ENCODE measurements around the gene STK32B.

DNA sequence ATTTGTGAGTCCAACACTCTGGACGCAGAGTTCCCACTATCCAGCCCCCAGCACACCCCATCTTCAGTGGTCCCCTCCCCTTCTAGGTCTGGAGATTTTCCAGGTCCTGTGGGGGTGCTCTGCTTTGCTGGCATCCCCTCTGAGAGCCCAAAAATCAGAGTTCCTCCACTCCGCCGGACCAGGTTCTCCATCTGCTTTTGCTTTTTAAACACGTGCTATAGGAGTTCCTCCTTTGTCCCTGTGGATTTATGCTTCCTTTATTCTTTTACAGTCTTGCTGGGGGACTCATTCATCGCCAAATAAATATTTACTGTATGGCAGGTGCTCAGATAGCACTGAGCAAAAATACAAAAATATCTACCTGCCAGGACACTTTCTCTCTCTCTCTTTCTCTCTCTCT lies 324.7 kb downstream of the STK32B start:
- TF ChIP-seq POLR2AphosphoS5 (IDR thresholded peaks at IDR 0.05) (no peak), POLR2A (IDR thresholded peaks at IDR 0.05) (no peak)
- TF ChIP-seq, protein P1, sequence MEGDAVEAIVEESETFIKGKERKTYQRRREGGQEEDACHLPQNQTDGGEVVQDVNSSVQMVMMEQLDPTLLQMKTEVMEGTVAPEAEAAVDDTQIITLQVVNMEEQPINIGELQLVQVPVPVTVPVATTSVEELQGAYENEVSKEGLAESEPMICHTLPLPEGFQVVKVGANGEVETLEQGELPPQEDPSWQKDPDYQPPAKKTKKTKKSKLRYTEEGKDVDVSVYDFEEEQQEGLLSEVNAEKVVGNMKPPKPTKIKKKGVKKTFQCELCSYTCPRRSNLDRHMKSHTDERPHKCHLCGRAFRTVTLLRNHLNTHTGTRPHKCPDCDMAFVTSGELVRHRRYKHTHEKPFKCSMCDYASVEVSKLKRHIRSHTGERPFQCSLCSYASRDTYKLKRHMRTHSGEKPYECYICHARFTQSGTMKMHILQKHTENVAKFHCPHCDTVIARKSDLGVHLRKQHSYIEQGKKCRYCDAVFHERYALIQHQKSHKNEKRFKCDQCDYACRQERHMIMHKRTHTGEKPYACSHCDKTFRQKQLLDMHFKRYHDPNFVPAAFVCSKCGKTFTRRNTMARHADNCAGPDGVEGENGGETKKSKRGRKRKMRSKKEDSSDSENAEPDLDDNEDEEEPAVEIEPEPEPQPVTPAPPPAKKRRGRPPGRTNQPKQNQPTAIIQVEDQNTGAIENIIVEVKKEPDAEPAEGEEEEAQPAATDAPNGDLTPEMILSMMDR (IDR thresholded peaks at IDR 0.05 in 8 of 11, conservative IDR thresholded peaks at IDR 0.05 in 3 of 11): no peak

All from spleen (tissue), 7 donors.